DND-41 (cell line): ENCODE data around the gene SCAI.
"Not testable (repeated sequence)": the region's sequence is repeated elsewhere in the genome, so short reads cannot be mapped to it uniquely, and the experiment has no call there.

ENCODE experiments used
- ATAC-seq: fragments of 200-7000 bp; cut with Tn5 transposase; 3 replicates; pipeline ENCODE4 v1.9.1; 2021; ENCODE audit warnings: low read depth; ENCODE audit not compliant: insufficient read depth
- DNase-seq: peaks from one replicate; pipeline ENCODE4 v3.0.0-alpha.2; 2020
- H2AFZ ChIP-seq: 2 replicates; pipeline ENCODE4 v1.6.0; 2012; ENCODE audit warnings: low read depth, low read length
- H3K27ac ChIP-seq: 2 replicates; pipeline ENCODE4 v1.5.1; 2012; ENCODE audit warnings: low read length, inconsistent platforms
- H3K27me3 ChIP-seq: fragments of 200-600 bp; sonication (generic); 2 replicates; pipeline ENCODE4 v1.6.0; 2012; ENCODE audit warnings: low read length, mild to moderate bottlenecking, inconsistent platforms; ENCODE audit not compliant: insufficient read depth, poor library complexity
- H3K36me3 ChIP-seq: 2 replicates; pipeline ENCODE4 v1.5.1; 2012; ENCODE audit warnings: low read length, inconsistent platforms; ENCODE audit not compliant: insufficient read depth
- H3K4me1 ChIP-seq: 2 replicates; pipeline ENCODE4 v1.5.1; 2012; ENCODE audit warnings: mild to moderate bottlenecking, low read length; ENCODE audit not compliant: insufficient read depth
- H3K4me2 ChIP-seq: 2 replicates; pipeline ENCODE4 v1.6.0; 2012; ENCODE audit warnings: mild to moderate bottlenecking, moderate library complexity, low read length, inconsistent platforms; ENCODE audit not compliant: insufficient read depth
- H3K4me3 ChIP-seq, 2 experiments: fragments of 200-600 bp in 1 of 2; shearing (Covaris generic) in 1 of 2; 2 replicates each; pipeline ENCODE4 v1.5.1; 2012 to 2016; ENCODE audit warnings: inconsistent platforms in 2 of 2, low read length in 2 of 2, mild to moderate bottlenecking in 2 of 2, low read depth in 1 of 2, moderate library complexity in 1 of 2
- H3K79me2 ChIP-seq: 2 replicates; pipeline ENCODE4 v1.6.0; 2012; ENCODE audit warnings: low read length, inconsistent platforms; ENCODE audit not compliant: insufficient read depth
- H3K9ac ChIP-seq: 2 replicates; pipeline ENCODE4 v1.6.0; 2012; ENCODE audit warnings: low read depth, mild to moderate bottlenecking, inconsistent platforms, low read length, moderate library complexity
- H3K9me3 ChIP-seq: 2 replicates; pipeline ENCODE4 v1.5.1; 2012; ENCODE audit warnings: low read length, moderate library complexity, mild to moderate bottlenecking, inconsistent platforms; ENCODE audit not compliant: insufficient read depth, severe bottlenecking
- H4K20me1 ChIP-seq: 2 replicates; pipeline ENCODE4 v1.6.0; 2012; ENCODE audit warnings: low read length; ENCODE audit not compliant: insufficient read depth
- CTCF ChIP-seq: IDR thresholded peaks from 2 replicates; pipeline ENCODE4 v1.5.1; 2012; ENCODE audit warnings: borderline replicate concordance, low read length, moderate library complexity, mild to moderate bottlenecking; ENCODE audit not compliant: poor library complexity, severe bottlenecking; ENCODE audit errors: extremely low read depth
- EZH2 ChIP-seq: IDR thresholded peaks from 3 replicates; pipeline ENCODE4 v1.6.1; 2012; ENCODE audit warnings: borderline replicate concordance, low read depth, mild to moderate bottlenecking, moderate library complexity, low read length, inconsistent platforms; ENCODE audit not compliant: severe bottlenecking

The SCAI gene

GRCh38 chr9:125024917-125025316 is 118.4 kb downstream of the SCAI start:
- H3K4me2 ChIP-seq, result no peak overlapping the region
- H2AFZ ChIP-seq, result no peak overlapping the region
- TF ChIP-seq EZH2 (no peak), CTCF (no peak)
- no peak overlapping the region for H3K27ac ChIP-seq
- H3K27me3 ChIP-seq, result no peaks in the 10 kb centered on the region
- DNase-seq (no peak), ATAC-seq (no peak)
- peaks cover 54% of the 10 kb centered on the region for H3K36me3 ChIP-seq
- no peak overlapping the region for H3K4me3 ChIP-seq
- H3K9me3 ChIP-seq, result no peaks in the 10 kb centered on the region
- no peaks in the 10 kb centered on the region for H3K79me2 ChIP-seq
- H3K4me1 ChIP-seq, result no peaks in the 10 kb centered on the region
- no peak overlapping the region for H3K9ac ChIP-seq
- H4K20me1 ChIP-seq, result no peaks in the 10 kb centered on the region

GRCh38 chr9:125021069-125021468 is 122.3 kb downstream of the SCAI start:
- TF ChIP-seq CTCF, result no peak
- no peak for TF ChIP-seq EZH2
- Histone ChIP-seq H3K27ac (no peak overlapping the region), H2AFZ (no peak overlapping the region), H3K79me2 (no peaks in the 10 kb centered on the region), H3K4me3 (no peak overlapping the region), H3K4me1 (no peaks in the 10 kb centered on the region), H3K27me3 (no peaks in the 10 kb centered on the region), H3K9me3 (no peaks in the 10 kb centered on the region), H3K36me3 (peaks cover 67% of the 10 kb centered on the region), H3K4me2 (no peak overlapping the region), H4K20me1 (no peaks in the 10 kb centered on the region), H3K9ac (no peak overlapping the region)
- no peak for DNase-seq
- ATAC-seq, result no peak

GRCh38 chr9:125015655-125016054 is 127.7 kb downstream of the SCAI start:
- H3K36me3 ChIP-seq, result peaks cover 29% of the 10 kb centered on the region; the same call in 1 of the 2 replicates
- DNase-seq, H3K27ac ChIP-seq, H3K9me3 ChIP-seq, H3K9ac ChIP-seq, H3K27me3 ChIP-seq, H4K20me1 ChIP-seq, H3K4me2 ChIP-seq, ATAC-seq, H3K79me2 ChIP-seq, H2AFZ ChIP-seq, H3K4me3 ChIP-seq, H3K4me1 ChIP-seq: not testable (repeated sequence)

- H2AFZ ChIP-seq, H3K79me2 ChIP-seq, H3K4me1 ChIP-seq, H3K27me3 ChIP-seq, H4K20me1 ChIP-seq, ATAC-seq, H3K27ac ChIP-seq, H3K4me2 ChIP-seq, H3K4me3 ChIP-seq, DNase-seq, H3K9ac ChIP-seq, H3K9me3 ChIP-seq: not testable (repeated sequence)
- H3K36me3 ChIP-seq, result peaks cover 21% of the 10 kb centered on the region; the same call in 1 of the 2 replicates
Observed at GRCh38 chr9:125012013-125012412, 131.3 kb downstream of the SCAI start.

- no peak overlapping the region for H3K27ac ChIP-seq
- no peaks in the 10 kb centered on the region for H3K27me3 ChIP-seq
- no peaks in the 10 kb centered on the region for H3K79me2 ChIP-seq
- H3K4me2 ChIP-seq, result no peak overlapping the region
- peaks cover 19% of the 10 kb centered on the region; the same call in 1 of the 2 replicates for H3K36me3 ChIP-seq
- DNase-seq, result no peak
- TF ChIP-seq CTCF, result no peak
- no peak for TF ChIP-seq EZH2
- H4K20me1 ChIP-seq, result no peaks in the 10 kb centered on the region
- no peaks in the 10 kb centered on the region for H3K9me3 ChIP-seq
- no peak for ATAC-seq
- no peaks in the 10 kb centered on the region for H3K4me1 ChIP-seq
- H3K4me3 ChIP-seq, result no peak overlapping the region
- no peak overlapping the region for H2AFZ ChIP-seq
- no peak overlapping the region for H3K9ac ChIP-seq
Observed at GRCh38 chr9:125008599-125008998, 134.7 kb downstream of the SCAI start.
